GM12878 (cell line): ENCODE measurements around the gene PSAPL1.

ENCODE experiments used
- DPF2 ChIP-seq: fragments of 450-650 bp; IDR thresholded peaks from 2 replicates; pipeline ENCODE4 v1.6.1; 2017; ENCODE audit warnings: mild to moderate bottlenecking
- TF ChIP-seq, protein P1 (sequence below): IDR thresholded peaks from 2 replicates; pipeline ENCODE4 v1.6.1; 2012; ENCODE audit warnings: low read depth, low read length, improper control_type of control experiment
- TF ChIP-seq, protein P2 (sequence below): fragments of 450-650 bp; IDR thresholded peaks from 2 replicates; pipeline ENCODE4 v1.6.1; 2018; ENCODE audit warnings: borderline replicate concordance, mild to moderate bottlenecking; ENCODE audit not compliant: partially characterized antibody

DNA sequence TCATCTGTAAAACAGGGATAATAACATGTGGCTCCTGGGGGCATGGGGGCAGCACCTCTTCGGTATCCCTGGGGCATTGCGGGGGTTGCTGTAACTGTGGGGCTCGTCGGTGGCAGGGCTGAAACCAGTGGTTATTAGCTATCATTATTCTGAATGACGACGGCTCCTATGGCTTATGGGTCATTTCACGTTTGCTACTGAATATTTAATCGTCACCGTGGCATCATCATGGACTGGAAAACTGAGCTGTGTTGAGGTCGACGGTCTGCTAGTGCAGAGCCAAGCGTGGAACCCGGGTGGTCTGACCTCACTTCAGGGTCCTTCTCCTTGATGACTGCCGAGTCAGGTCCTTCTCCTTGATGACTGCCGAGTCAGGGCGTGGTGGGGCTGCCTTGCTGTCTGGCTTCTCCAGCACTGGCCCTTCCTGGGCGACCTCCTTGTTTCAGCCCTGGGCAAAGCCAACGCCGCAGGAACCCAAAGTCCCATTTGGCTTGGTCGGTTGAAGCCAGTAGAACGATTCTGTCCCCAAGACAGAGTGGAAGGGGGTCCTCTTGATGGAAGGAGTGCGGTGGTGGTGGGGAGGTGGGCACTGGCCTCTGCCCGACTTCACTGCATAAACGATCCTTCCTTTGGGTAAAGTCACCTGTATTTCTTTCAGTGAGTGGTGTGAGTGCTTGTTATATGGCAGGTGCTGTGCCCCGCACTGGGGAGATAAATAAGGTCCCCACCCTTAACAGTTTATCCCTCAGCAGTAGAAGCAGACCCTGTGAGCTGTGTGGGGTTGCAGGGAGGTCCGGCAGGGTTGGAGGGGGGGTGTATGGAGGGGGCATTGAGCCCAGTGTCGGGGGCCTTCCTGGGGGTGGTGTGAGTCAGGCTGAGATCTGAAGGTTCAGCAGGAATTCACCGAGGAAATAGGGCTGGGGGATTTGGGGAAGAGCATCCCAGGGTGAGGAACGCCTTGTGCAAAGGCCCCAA, 40.8 kb downstream of the PSAPL1 start:
- TF ChIP-seq, protein P1, sequence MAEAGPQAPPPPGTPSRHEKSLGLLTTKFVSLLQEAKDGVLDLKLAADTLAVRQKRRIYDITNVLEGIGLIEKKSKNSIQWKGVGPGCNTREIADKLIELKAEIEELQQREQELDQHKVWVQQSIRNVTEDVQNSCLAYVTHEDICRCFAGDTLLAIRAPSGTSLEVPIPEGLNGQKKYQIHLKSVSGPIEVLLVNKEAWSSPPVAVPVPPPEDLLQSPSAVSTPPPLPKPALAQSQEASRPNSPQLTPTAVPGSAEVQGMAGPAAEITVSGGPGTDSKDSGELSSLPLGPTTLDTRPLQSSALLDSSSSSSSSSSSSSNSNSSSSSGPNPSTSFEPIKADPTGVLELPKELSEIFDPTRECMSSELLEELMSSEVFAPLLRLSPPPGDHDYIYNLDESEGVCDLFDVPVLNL: no peak
- TF ChIP-seq, protein P2, sequence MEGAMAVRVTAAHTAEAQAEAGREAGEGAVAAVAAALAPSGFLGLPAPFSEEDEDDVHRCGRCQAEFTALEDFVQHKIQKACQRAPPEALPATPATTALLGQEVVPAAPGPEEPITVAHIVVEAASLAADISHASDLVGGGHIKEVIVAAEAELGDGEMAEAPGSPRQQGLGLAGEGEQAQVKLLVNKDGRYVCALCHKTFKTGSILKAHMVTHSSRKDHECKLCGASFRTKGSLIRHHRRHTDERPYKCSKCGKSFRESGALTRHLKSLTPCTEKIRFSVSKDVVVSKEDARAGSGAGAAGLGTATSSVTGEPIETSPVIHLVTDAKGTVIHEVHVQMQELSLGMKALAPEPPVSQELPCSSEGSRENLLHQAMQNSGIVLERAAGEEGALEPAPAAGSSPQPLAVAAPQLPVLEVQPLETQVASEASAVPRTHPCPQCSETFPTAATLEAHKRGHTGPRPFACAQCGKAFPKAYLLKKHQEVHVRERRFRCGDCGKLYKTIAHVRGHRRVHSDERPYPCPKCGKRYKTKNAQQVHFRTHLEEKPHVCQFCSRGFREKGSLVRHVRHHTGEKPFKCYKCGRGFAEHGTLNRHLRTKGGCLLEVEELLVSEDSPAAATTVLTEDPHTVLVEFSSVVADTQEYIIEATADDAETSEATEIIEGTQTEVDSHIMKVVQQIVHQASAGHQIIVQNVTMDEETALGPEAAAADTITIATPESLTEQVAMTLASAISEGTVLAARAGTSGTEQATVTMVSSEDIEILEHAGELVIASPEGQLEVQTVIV: no peak
- TF ChIP-seq DPF2: no peak
